ENCODE data around the gene ADAP1.

The ADAP1 gene

GRCh38 chr7:894164-894867 lies 60.2 kb downstream of the ADAP1 start:
- peak in 12 of 42 donors; percentile 44 to 72 (median 58) for DNase-seq
- intact Hi-C loops (cut with DNase I) = no loop called here

- intact Hi-C loops (cut with DNase I) = no loop called here
- no peak for DNase-seq
Measured at GRCh38 chr7:893686-894085, 60.8 kb downstream of the ADAP1 start.

DNA sequence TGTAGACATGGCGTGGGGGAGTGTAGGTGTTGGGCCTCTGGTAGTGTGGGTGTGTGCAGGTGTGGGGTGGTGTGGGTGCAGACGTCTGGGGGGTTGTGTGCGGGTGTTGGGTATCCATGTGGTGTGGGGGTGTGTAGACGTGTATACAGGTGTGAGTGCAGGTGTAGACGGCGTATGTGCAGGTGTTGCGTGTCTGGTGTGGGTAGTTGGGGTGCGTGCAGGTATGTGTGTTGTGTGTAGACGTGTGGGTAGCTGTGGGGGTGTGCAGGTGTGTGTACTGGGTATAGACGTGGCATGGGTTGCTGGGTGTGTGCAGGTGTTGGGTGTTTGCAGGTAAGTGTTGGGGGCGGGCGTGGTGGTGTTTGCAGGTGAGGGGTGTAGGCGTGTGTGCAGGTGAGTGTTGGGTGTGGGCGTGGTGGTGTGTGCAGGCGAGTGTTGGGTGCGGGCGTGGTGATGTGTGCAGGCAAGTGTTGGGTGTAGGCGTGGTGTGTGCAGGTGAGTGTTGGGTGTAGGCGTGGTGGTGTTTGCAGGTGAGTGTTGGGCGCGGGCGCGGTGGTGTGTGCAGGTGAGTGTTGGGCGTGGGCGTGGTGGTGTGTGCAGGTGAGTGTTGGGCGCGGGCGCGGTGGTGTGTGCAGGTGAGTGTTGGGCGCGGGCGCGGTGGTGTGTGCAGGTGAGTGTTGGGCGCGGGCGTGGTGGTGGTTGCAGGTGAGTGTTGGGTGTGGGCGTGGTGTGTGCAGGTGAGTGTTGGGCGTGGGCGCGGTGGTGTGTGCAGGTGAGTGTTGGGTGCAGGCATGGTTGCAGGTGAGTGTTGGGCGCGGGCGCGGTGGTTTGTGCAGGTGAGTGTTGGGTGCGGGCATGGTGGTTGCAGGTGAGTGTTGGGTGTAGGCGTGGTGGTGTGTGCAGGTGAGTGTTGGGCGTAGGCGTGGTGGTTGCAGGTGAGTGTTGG lies 61.6 kb downstream of the ADAP1 start:
- no peak for DNase-seq
- intact Hi-C loops (cut with DNase I) = no loop called here

GRCh38 chr7:891805-892204 lies 62.7 kb downstream of the ADAP1 start:
- intact Hi-C loops (cut with DNase I) = no loop called here
- DNase-seq = no peak

DNA sequence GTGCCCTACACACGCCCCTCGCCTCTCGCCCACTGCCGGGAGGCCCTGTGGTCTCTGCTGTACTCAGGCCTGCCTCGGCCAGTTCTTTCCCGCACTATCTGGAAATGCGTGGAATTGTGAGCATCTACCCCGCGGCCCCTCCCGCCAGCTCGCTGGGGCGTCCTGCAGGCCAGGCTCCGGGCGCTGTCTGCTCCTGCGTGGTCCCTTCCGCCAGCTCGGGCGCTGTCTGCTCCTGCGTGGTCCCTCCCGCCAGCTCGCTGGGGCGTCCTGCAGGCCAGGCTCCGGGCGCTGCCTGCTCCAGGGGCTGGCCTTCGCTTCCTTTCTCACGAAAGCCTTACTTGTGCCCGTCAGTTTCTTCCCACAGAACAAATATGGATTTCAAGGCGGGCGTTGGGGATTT lies 63.2 kb downstream of the ADAP1 start:
- intact Hi-C loops (cut with DNase I) = no loop called here
- no peak for DNase-seq

DNA sequence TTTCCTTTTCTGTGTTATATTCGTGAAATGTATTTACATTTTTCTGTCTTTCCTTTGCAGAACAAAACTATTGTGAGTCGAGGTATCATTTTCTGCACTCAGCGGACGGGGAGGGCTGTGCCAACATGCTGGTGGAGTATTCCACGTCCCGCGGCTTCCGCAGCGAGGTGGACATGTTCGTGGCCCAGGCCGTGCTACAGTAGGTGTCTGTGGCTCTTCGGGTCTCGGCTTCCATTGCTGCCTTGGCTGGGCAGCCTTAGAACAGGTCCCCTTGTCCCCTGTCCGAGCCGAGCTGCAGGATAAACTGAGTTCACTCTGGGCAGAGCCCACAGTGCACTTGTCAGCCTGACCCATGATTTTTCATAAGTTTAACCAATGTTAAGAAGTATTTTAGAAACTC lies 63.6 kb downstream of the ADAP1 start:
- DNase-seq = no peak

DNA sequence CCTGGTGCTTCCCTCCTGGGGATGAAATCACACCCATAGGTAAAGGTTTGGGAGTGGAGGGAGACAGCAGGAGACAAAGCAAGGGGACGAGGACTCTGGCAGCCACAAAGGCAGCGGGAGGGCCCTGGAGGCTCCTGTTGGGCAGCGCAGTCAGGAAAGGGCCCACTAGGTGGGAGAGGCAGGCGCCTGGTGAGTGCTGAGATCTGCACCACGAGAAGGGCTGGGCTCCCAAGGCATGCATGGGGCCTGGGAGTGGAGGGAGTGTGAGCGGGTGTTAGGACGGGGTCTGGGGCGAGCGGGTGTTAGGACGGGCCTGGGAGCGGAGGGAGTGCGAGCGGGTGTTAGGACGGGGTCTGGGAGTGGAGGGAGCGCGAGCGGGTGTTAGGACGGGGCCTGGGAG lies 65.1 kb downstream of the ADAP1 start:
- intact Hi-C loops (cut with DNase I) = no loop called here
- no peak for DNase-seq

More for the DNA sequence above, 63.6 kb downstream of the ADAP1 start:
- intact Hi-C loops (cut with DNase I) = no loop called here

GRCh38 chr7:889025-889390 lies 65.5 kb downstream of the ADAP1 start:
- intact Hi-C loops (cut with DNase I) = no loop called here
- DNase-seq = no peak

DNA sequence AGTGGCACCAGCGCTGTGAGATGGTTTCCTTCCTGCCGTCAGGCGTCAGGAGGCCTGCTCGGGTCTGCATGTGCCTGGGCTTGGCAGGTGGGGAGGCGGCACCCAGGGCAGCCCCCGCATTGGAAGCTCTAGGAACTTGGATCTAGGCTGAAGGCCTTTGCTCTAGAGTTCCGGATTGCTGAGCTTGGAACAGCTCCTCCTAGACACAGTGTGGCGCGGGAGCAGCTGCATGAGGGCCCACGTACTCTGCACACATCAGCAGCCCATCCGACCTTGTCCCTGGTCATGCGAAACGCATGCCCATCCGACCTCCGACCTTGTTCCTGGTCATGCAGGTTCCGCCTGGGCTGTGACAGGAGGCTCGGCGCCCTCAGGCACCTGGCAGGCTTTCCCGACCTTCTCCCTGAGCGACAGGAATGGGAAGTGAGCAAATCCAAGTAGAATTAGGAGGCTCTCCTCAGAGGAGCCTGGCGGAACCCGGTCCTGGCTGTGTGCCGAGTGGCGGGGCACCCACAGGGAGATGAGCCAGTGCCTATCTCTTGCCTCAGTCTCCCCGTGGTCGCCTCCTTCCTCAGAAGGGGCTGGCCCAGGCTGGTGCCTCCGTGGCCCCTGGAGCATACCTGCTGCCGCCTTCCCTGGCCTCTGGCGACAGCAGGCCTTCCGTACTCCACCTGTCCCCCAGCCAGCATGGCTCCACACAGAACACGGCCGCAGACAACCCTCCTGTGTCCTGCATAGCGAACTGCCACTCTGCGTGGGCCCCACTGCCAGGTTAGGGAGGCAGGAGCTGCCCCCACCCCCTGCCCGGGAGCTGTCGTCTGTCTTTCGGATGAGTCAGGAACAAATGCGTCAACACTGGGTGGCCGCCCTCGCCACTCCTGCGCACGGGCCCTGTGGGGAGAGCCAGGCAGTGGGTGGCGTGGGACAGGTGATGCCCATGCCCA lies 66.1 kb downstream of the ADAP1 start:
- peak in 38 of 42 donors; percentile 47 to 91 (median 75) for DNase-seq
- intact Hi-C loops (cut with DNase I) = no loop called here

GRCh38 chr7:887488-887820 lies 67.0 kb downstream of the ADAP1 start:
- DNase-seq = peak in 6 of 42 donors; percentile 1 to 12 (median 3)
- intact Hi-C loops (cut with DNase I) = no loop called here

- peak in 9 of 42 donors; percentile 1 to 38 (median 13) for DNase-seq
- intact Hi-C loops (cut with DNase I) = no loop called here
Measured at GRCh38 chr7:886626-887487, 67.6 kb downstream of the ADAP1 start.

- intact Hi-C loops (cut with DNase I) = no loop called here
- DNase-seq = peak in 6 of 42 donors; percentile 2 to 14 (median 8)
Measured at GRCh38 chr7:885893-886625, 68.4 kb downstream of the ADAP1 start.

GRCh38 chr7:885261-885892 lies 69.1 kb downstream of the ADAP1 start:
- intact Hi-C loops (cut with DNase I) = no loop called here
- DNase-seq = peak in 5 of 42 donors; percentile 0 to 29 (median 4)

DNA sequence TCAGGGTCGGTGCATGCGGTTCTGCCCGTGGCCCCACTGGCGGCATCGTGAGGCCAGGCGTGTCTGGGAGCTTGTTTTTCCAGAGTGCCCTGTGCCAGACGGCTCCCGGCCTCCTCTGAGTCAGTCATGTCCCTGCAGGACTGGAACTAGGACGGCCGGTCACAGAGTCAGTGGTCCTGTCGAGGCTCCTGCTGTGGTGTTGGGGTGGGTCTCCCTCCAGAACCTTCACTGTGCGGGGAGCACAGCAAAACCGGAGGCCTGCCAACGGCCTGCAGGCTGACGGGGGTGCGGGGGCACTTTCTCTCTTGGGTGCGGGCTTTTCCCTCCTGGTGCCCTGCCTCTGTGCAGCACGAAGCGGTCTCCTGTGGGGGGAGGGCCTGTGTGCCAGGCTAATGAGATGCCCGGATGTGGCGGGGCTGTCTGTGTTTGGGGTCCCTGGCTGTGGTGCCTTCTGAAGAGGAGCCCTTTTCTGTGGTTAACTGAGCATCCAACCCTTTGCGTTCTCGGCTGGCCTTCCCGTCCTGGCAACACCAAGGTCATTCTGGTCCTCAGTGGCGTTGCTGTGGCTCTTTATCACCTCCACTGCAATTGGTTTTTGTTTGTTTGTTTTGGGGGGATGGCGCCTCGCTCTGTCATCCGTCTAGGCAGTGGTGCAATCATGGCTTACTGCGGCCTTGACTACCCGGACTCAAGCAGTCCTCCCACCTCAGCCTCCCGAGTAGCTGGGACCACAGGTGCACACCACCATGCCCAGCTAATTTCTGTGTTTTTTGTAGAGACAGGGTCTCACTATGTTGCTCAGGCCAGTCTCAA lies 70.1 kb downstream of the ADAP1 start:
- DNase-seq = peak in 6 of 42 donors; percentile 2 to 36 (median 13)
- intact Hi-C loops (cut with DNase I) = no loop called here

DNA sequence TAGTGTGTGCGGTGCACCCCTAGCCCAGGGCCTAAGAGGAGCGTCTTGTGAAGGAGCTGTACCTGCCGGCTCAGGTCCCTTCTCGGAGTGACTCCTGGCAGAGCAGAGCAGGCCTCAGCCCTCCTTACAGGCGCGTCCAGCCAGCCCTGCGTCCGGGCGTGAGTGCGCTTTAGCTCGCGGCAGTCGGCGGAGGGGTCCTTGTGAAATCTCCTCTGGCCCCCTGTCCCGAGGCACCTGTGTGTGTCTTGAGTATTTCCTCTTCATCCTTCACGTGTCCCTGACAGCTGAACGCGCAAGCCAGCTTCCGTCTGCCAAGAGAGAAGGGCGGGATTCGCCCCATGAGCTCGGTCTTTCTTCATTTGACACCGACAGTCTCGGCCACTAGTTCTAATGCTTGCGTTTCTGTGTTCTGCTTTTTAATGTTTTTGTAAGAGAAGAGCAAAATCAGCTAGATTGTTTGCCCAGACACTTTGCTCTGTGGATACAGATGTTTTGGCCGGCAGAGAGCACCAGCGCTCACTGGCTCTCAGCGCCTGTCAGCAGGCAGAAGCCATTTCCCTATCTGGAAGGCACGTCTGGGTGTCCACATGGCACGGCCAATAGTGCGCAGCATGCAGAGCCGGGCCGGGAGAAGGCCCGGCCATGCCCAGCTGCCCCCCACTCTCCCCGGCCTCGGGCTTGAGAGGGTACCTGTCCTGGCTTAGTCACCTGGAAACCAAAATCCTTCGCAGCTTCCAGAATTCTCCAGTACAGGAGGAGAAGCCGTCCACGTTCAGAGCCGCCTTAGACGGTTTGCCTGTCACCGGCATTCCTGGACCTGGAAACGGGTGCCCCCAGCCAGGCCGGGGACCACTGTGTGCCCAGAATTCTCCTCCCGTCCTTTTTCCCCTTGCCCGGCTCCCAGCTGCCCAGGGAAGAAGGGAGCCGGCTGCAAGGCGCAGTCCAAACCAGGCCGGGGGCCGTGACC lies 71.1 kb downstream of the ADAP1 start:
- peak in 6 of 42 donors; percentile 2 to 71 (median 36) for DNase-seq
- intact Hi-C loops (cut with DNase I) = no loop called here
